SK-N-MC (cell line): ENCODE data around the gene SCNN1A.
A peak's percentile ranks its signal among the peaks of the same experiment; 100 is the strongest.
"Not testable (repeated sequence)": the region's sequence is repeated elsewhere in the genome, so short reads cannot be mapped to it uniquely, and the experiment has no call there.

Source experiments
- DNase-seq: peaks from one replicate; pipeline ENCODE4 v3.0.0-alpha.2; 2011; ENCODE audit warnings: low read depth, low spot score
- H3K27ac ChIP-seq: fragments of 200-600 bp; sonication (generic); 2 replicates; pipeline ENCODE4 v1.5.1; 2016; ENCODE audit warnings: mixed run types
- H3K36me3 ChIP-seq: fragments of 200-600 bp; sonication (generic); 2 replicates; pipeline ENCODE4 v1.6.1; 2017; ENCODE audit warnings: antibody characterized with exemption, low read length, mixed read lengths; ENCODE audit not compliant: insufficient read depth
- H3K4me3 ChIP-seq: fragments of 200-600 bp; sonication (generic); 2 replicates; pipeline ENCODE4 v1.5.1; 2016
- H3K9ac ChIP-seq: fragments of 200-600 bp; sonication (generic); 2 replicates; pipeline ENCODE4 v1.8.0; 2017; ENCODE audit warnings: mixed run types, mixed read lengths; ENCODE audit not compliant: insufficient read length
- H3K9me3 ChIP-seq: fragments of 200-600 bp; sonication (generic); 2 replicates; pipeline ENCODE4 v1.6.1; 2017; ENCODE audit warnings: low read depth, mild to moderate bottlenecking, antibody characterized with exemption, low read length, moderate library complexity, mixed read lengths
- EZH2 ChIP-seq: fragments of 200-600 bp; sonication (generic); IDR thresholded peaks from one replicate; pipeline ENCODE4 v1.6.1; 2017; ENCODE audit warnings: antibody characterized with exemption
- FOXP2 ChIP-seq: optimal IDR thresholded peaks from 2 replicates; pipeline ENCODE3; 2011; ENCODE audit warnings: mild to moderate bottlenecking, moderate library complexity; ENCODE audit not compliant: insufficient read depth; ENCODE audit errors: extremely low read length, control extremely low read depth
- POLR2AphosphoS5 ChIP-seq: IDR thresholded peaks from 2 replicates; pipeline ENCODE4 v1.6.1; 2012; ENCODE audit warnings: mild to moderate bottlenecking, low read depth, low read length, borderline replicate concordance

The SCNN1A gene

DNA sequence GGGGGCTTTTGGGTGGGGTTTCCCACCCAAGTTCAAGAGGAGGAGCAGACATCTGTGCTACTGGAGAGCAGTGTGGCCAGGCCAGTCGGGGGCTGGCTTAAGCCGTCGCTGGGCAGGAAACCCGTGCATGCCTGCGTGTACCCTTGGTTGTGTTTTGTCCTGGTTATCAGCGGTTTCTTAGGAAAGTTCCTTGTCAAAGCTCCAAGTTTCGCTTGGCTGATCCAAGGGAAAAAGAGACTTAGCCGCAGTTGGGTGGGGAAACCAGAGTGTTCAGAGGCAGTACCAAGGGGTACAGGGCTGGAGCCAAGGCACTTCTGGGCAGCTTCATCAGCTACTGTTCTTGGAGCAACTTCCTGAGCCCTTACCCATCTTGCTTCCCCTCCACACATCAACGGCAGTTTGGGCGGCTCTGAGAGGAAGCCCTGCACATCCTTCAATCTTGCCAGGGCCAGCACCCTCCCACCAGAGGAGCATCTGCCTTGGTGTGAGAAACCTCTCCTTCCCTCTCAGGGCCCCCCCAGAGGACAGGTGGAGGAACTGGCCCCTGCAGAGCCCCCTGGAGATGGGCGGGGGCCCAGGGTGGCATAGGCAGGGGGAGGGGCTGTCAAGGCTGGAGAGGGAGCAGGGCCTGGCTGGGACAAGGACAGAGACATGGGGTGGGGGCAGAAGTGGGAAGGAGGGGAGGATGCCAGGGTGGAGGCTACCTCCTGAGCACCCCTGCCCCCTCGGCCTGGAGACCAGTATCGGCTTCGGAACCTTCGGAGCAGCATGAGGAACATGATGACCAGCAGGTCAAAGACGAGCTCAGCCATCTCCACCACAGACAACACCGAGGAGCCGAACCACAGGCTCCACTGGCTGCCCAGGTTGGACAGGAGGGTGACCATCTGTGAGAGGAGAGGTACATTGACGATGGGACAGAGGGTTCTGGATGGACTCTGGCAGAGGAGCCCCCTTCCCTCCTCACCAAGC is 27.7 kb downstream of the SCNN1A start:
- no peak for TF ChIP-seq FOXP2
- TF ChIP-seq EZH2: no peak
- TF ChIP-seq POLR2AphosphoS5: no peak
- DNase-seq: no peak
- H3K9me3 ChIP-seq: no peaks in the 10 kb centered on the region
- H3K27ac ChIP-seq: no peak overlapping the region
- no peak overlapping the region for H3K9ac ChIP-seq
- H3K36me3 ChIP-seq: no peaks in the 10 kb centered on the region
- H3K4me3 ChIP-seq: no peak overlapping the region

DNA sequence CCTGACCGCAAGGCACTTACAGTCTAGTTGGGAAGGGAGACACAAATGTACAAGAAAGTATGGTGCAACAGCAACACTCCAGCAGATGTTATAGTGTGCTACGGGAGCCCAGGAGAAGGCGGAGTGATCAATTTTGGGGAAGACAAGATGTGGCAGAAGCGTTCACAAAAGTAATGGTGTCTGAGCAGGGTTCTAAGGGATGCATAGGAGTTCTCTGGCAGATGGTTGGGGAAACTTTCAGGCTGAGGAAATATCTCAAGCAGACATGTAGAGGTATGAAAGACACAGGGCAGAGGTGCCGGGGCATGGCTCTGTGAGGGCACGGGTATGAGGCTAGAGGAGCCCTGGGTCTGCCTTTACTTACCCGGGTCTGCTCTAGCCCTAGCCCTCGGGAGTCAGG is 28.4 kb downstream of the SCNN1A start:
- Histone ChIP-seq H3K9me3 (no peaks in the 10 kb centered on the region), H3K27ac (no peak overlapping the region), H3K36me3 (no peaks in the 10 kb centered on the region), H3K9ac (no peak overlapping the region), H3K4me3 (no peak overlapping the region)
- DNase-seq: no peak
- no peak for TF ChIP-seq EZH2

- no peak overlapping the region for H3K27ac ChIP-seq
- H3K9ac ChIP-seq: no peak overlapping the region
- DNase-seq: no peak
Measured at GRCh38 chr12:6346235-6346832, 29.0 kb downstream of the SCNN1A start.

GRCh38 chr12:6345319-6346091 is 29.9 kb downstream of the SCNN1A start:
- no peak for DNase-seq
- TF ChIP-seq FOXP2 (no peak), POLR2AphosphoS5 (no peak), EZH2 (no peak)
- Histone ChIP-seq H3K9ac (no peak overlapping the region), H3K9me3 (no peaks in the 10 kb centered on the region), H3K36me3 (no peaks in the 10 kb centered on the region), H3K27ac (no peak overlapping the region), H3K4me3 (no peak overlapping the region)

More at GRCh38 chr12:6346235-6346832, 29.0 kb downstream of the SCNN1A start:
- Histone ChIP-seq H3K4me3 (no peak overlapping the region), H3K36me3 (no peaks in the 10 kb centered on the region), H3K9me3 (no peaks in the 10 kb centered on the region)
- TF ChIP-seq FOXP2 (no peak), EZH2 (no peak), POLR2AphosphoS5 (no peak)

- not testable (repeated sequence) for H3K27ac ChIP-seq, H3K9ac ChIP-seq, H3K9me3 ChIP-seq, H3K36me3 ChIP-seq, H3K4me3 ChIP-seq, DNase-seq
Measured at GRCh38 chr12:6344101-6344660, 31.2 kb downstream of the SCNN1A start.

- no peak for TF ChIP-seq FOXP2
- Histone ChIP-seq H3K36me3 (no peaks in the 10 kb centered on the region), H3K27ac (no peak overlapping the region), H3K9ac (no peak overlapping the region), H3K4me3 (no peak overlapping the region), H3K9me3 (no peaks in the 10 kb centered on the region)
- no peak for DNase-seq
Measured at GRCh38 chr12:6343518-6343917, 31.8 kb downstream of the SCNN1A start.

- Histone ChIP-seq H3K9me3 (no peaks in the 10 kb centered on the region), H3K36me3 (no peaks in the 10 kb centered on the region), H3K27ac (peak overlapping the region; percentile 89), H3K9ac (peak overlapping the region; percentile 83), H3K4me3 (peak overlapping the region; percentile 96)
- TF ChIP-seq POLR2AphosphoS5 (no peak), FOXP2 (no peak), EZH2 (no peak)
- no peak for DNase-seq
Measured at GRCh38 chr12:6342140-6342889, 33.0 kb downstream of the SCNN1A start.
